ENCODE results near the gene ADAMTSL1. TPM values are rescaled to one million over a fixed set of nuclear protein-coding genes. Genes with fewer than 3 reads are reported as not detected.

ADAMTSL1 gene
- total RNA-seq, 2 experiments from 2014 or later = not detected

GRCh38 chr9:18520416-18521047 is 46.6 kb downstream of the ADAMTSL1 start:
- POLR2A ChIA-PET = interaction anchor here (0.6 kb wide), 1 partner anchor 1071 kb away, joined by 3 read pairs; no protein-coding TSS in a partner anchor
- Histone ChIP-seq H2AFZ (ENCODE audit: low read length) (no peak overlapping the region), H4K20me1 (ENCODE audit: insufficient read depth, low read length) (no peaks in the 10 kb centered on the region), H3K79me2 (ENCODE audit: insufficient read depth, low read depth, low read length) (no peaks in the 10 kb centered on the region), H3K4me3 (ENCODE audit: low read depth, low read length, poor library complexity, severe bottlenecking) (no peak overlapping the region), H3K27ac (ENCODE audit: low read depth, low read length, poor library complexity, severe bottlenecking) (no peak overlapping the region), H3K4me2 (ENCODE audit: low read length) (no peak overlapping the region), H3K4me1 (ENCODE audit: insufficient read depth, low read length, poor library complexity, severe bottlenecking) (no peaks in the 10 kb centered on the region), H3K9me2 (ENCODE audit: insufficient read depth, low read length) (no peaks in the 10 kb centered on the region), H3K9me3 (ENCODE audit: low read length) (no peaks in the 10 kb centered on the region), H3K36me3 (ENCODE audit: insufficient read depth, low read length) (no peaks in the 10 kb centered on the region)
- BruUV-seq (replicated peaks) = no TSS peak
- intact Hi-C loops (cut with micrococcal nuclease; ENCODE audit: unreplicated experiment) = no loop called here
- CTCF ChIA-PET (ENCODE audit: unreplicated experiment) = no interaction called here
- DNase-seq (ENCODE audit: low spot score) = no peak
- TF ChIP-seq EZH2phosphoT487 (IDR thresholded peaks at IDR 0.05; ENCODE audit: borderline replicate concordance, low read depth, low read length) = no peak
- no peak for TF ChIP-seq CTCF (conservative IDR thresholded peaks at IDR 0.05; ENCODE audit: low read length)

- no peaks in the 10 kb centered on the region for H3K4me1 ChIP-seq (ENCODE audit: insufficient read depth, low read length, poor library complexity, severe bottlenecking)
- no peaks in the 10 kb centered on the region for H3K79me2 ChIP-seq (ENCODE audit: insufficient read depth, low read depth, low read length)
- no peak overlapping the region for H3K27ac ChIP-seq (ENCODE audit: low read depth, low read length, poor library complexity, severe bottlenecking)
- H3K4me3 ChIP-seq (ENCODE audit: low read depth, low read length, poor library complexity, severe bottlenecking) = no peak overlapping the region
- no peak overlapping the region for H3K4me2 ChIP-seq (ENCODE audit: low read length)
- TF ChIP-seq EZH2phosphoT487 (IDR thresholded peaks at IDR 0.05; ENCODE audit: borderline replicate concordance, low read depth, low read length) = no peak
- no peak for TF ChIP-seq CTCF (conservative IDR thresholded peaks at IDR 0.05; ENCODE audit: low read length)
- no peaks in the 10 kb centered on the region for H3K36me3 ChIP-seq (ENCODE audit: insufficient read depth, low read length)
- H4K20me1 ChIP-seq (ENCODE audit: insufficient read depth, low read length) = no peaks in the 10 kb centered on the region
- H2AFZ ChIP-seq (ENCODE audit: low read length) = no peak overlapping the region
- CTCF ChIA-PET (ENCODE audit: unreplicated experiment) = no interaction called here
- H3K9me3 ChIP-seq (ENCODE audit: low read length) = no peaks in the 10 kb centered on the region
- no TSS peak for BruUV-seq (replicated peaks)
- POLR2A ChIA-PET = interaction anchor here (1.7 kb wide), 1 partner anchor 9 kb away, joined by 3 read pairs; no protein-coding TSS in a partner anchor
- no peak for DNase-seq (ENCODE audit: low spot score)
- intact Hi-C loops (cut with micrococcal nuclease; ENCODE audit: unreplicated experiment) = no loop called here
- H3K9me2 ChIP-seq (ENCODE audit: insufficient read depth, low read length) = no peaks in the 10 kb centered on the region
These were observed 52.7 kb downstream of the ADAMTSL1 start for GRCh38 chr9:18526685-18527084.
